Tibial nerve (tissue), 3 donors: ENCODE results near the gene ZFPM1.

Experiments
- CTCF ChIP-seq, 5 experiments: fragments of 200-600 bp in 3 of 5; fragments of 450-650 bp in 2 of 5; sonication (generic) in 3 of 5; IDR thresholded peaks; one replicate each; pipeline ENCODE4 v1.5.1; 2016 to 2019; ENCODE audit warnings: antibody characterized with exemption in 5 of 5, mild to moderate bottlenecking in 3 of 5, moderate library complexity in 2 of 5
- POLR2A ChIP-seq, 2 donors: fragments of 450-650 bp; IDR thresholded peaks; one replicate each; pipeline ENCODE4 v1.6.1; 2017; ENCODE audit warnings: antibody characterized with exemption in 2 of 2, mild to moderate bottlenecking in 2 of 2, moderate library complexity in 2 of 2

- no peak for TF ChIP-seq POLR2A (IDR thresholded peaks at IDR 0.05)
- TF ChIP-seq CTCF (IDR thresholded peaks at IDR 0.05) = no peak
Measured at GRCh38 chr16:88568710-88569613, 115.9 kb downstream of the ZFPM1 start.
